HepG2 (cell line): Measurements from ENCODE around the gene RASSF4. TPM values are rescaled to one million over a fixed set of nuclear protein-coding genes. Genes with fewer than 3 reads are reported as not detected.

Source experiments
- ADNP ChIP-seq: sonication (generic); formaldehyde crosslinking; IDR thresholded peaks from 2 replicates; pipeline ENCODE4 v1.4.0; 2020; ENCODE audit warnings: missing genetic modification reagents
- ETV5 ChIP-seq: IDR thresholded peaks from 2 replicates; pipeline ENCODE4 v1.6.1; 2018; ENCODE audit warnings: missing biosample characterization, missing genetic modification reagents, inconsistent platforms, borderline replicate concordance
- MXI1 ChIP-seq: IDR thresholded peaks from 3 replicates; pipeline ENCODE4 v1.6.1; 2012; ENCODE audit warnings: low read depth, low read length, inconsistent platforms, borderline replicate concordance
- NCOR1 ChIP-seq: fragments of 200-600 bp; sonication (generic); IDR thresholded peaks from 2 replicates; pipeline ENCODE4 v1.7.0; 2017; ENCODE audit warnings: antibody characterized with exemption, low read length, borderline replicate concordance
- NFIC ChIP-seq: IDR thresholded peaks from 2 replicates; pipeline ENCODE4 v1.6.1; 2012; ENCODE audit warnings: mild to moderate bottlenecking, low read length, inconsistent platforms
- PCBP2 ChIP-seq: fragments of 200-400 bp; formaldehyde crosslinking; optimal IDR thresholded peaks from 2 replicates; pipeline ENCODE3; 2018; ENCODE audit warnings: low read length, low read depth; ENCODE audit not compliant: poor library complexity, severe bottlenecking
- POLR2AphosphoS2 ChIP-seq: IDR thresholded peaks from 2 replicates; pipeline ENCODE4 v1.6.1; 2011; ENCODE audit warnings: low read depth, low read length, improper control_type of control experiment
- RBM39 ChIP-seq: fragments of 200-400 bp; formaldehyde crosslinking; IDR thresholded peaks from one replicate; pipeline ENCODE4 v1.6.1; 2018; ENCODE audit warnings: antibody characterized with exemption, mild to moderate bottlenecking, low read depth, low read length; ENCODE audit not compliant: poor library complexity, severe bottlenecking
- RFX3 ChIP-seq: IDR thresholded peaks from 2 replicates; pipeline ENCODE4 v1.6.1; 2016; ENCODE audit warnings: missing biosample characterization, missing genetic modification reagents
- ZNF768 ChIP-seq: sonication (generic); formaldehyde crosslinking; IDR thresholded peaks from 2 replicates; pipeline ENCODE4 v1.4.0; 2020; ENCODE audit warnings: missing genetic modification reagents
- ZNF776 ChIP-seq: sonication (generic); formaldehyde crosslinking; IDR thresholded peaks from 2 replicates; pipeline ENCODE4 v1.4.0; 2020; ENCODE audit warnings: mild to moderate bottlenecking, missing genetic modification reagents
- ZNF878 ChIP-seq: sonication (generic); formaldehyde crosslinking; IDR thresholded peaks from 2 replicates; pipeline ENCODE4 v1.8.1; 2023; ENCODE audit warnings: mild to moderate bottlenecking, missing genetic modification reagents, moderate library complexity
- polyA plus RNA-seq, 8 experiments: library from polyadenylated mRNA; depleted of rRNA in 3 of 8; stranded (reverse) in 7 of 8; unstranded in 1 of 8; fragments of >200 nt; fragmentation: Illumina TruSeq in 4 of 8; extraction: Trizol in 4 of 8; gene quantifications; 2 replicates each; pipeline versions ENCODE4 v1.2.1 to v1.2.3, GENCODE V29; 2011 to 2016; ENCODE audit warnings: low read depth in 4 of 8, missing spikeins in 1 of 8, mixed read lengths in 1 of 8; ENCODE audit not compliant: insufficient read depth in 1 of 8
- total RNA-seq, 5 experiments: library from RNA; depleted of rRNA; stranded (reverse); fragments of >200 nt; fragmentation: Illumina TruSeq; extraction: Trizol; gene quantifications; 2 replicates each; pipeline ENCODE4 v1.2.3, GENCODE V29; 2016; ENCODE audit warnings: low read depth in 1 of 5
- TF ChIP-seq, protein P1 (sequence below): sonication (generic); formaldehyde crosslinking; IDR thresholded peaks from 2 replicates; pipeline ENCODE4 v1.9.0; 2021; ENCODE audit warnings: mild to moderate bottlenecking, missing genetic modification reagents
- TF ChIP-seq, protein P2 (sequence below): sonication (generic); formaldehyde crosslinking; IDR thresholded peaks from 2 replicates; pipeline ENCODE4 v1.8.0; 2022; ENCODE audit warnings: missing genetic modification reagents, low read depth, mild to moderate bottlenecking, borderline replicate concordance
- TF ChIP-seq, protein P3 (sequence below): sonication (generic); formaldehyde crosslinking; IDR thresholded peaks from 2 replicates; pipeline ENCODE4 v1.8.1; 2023; ENCODE audit warnings: missing genetic modification reagents, inconsistent platforms, borderline replicate concordance
- TF ChIP-seq, protein P4 (sequence below): sonication (generic); formaldehyde crosslinking; conservative IDR thresholded peaks from 2 replicates; pipeline ENCODE4 v1.4.0; 2020; ENCODE audit warnings: missing genetic modification reagents
- TF ChIP-seq, protein P5 (sequence below): sonication (generic); formaldehyde crosslinking; IDR thresholded peaks from 2 replicates; pipeline ENCODE4 v1.4.0; 2020; ENCODE audit warnings: missing genetic modification reagents

RASSF4 gene
- total and polyA plus RNA-seq, 2 of the 13 experiments (the other 11 are each of a cell fraction or from before 2014, with no cell fraction given) = 34.0 to 51.7 TPM

DNA sequence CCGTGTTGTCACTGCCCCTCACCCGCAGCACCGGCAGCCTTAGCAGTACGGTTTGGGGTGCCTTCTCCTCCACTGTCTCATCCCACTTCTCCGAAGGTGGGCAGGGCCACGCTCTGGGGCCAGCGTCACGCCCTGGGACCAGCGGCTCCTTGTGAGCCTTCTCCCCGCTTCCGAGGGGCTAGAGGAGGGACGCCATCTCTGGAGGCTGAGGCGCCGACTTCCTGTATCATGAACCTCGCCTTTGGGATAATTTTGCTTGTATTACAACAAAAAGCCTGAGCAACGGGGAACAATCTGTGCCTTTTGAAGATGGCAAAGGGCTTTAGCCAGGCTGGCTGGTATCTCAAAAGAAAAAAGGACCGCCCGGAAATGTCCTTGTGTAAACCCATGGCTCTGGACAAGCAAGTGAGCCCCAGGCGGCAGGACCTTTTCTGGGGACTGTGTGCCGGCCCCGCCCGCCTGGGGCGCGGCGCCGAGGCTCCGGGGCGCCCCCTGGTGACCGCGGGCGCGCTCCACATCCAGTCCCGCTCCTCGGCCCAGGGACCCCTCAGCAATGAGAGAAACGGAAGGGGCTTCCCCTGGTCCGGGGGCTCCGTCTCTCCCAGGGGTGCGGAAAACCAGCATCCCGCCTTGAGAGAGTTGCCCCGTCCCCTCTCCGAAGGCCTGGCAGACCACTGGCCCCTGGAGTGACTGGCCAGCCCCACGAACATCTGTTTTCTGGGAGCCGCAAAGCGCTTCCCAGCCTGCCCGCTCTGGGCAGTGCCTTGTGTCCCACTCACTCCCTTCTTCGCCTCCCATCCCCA, 15.2 kb downstream of the RASSF4 start (continued):
- TF ChIP-seq, protein P1, sequence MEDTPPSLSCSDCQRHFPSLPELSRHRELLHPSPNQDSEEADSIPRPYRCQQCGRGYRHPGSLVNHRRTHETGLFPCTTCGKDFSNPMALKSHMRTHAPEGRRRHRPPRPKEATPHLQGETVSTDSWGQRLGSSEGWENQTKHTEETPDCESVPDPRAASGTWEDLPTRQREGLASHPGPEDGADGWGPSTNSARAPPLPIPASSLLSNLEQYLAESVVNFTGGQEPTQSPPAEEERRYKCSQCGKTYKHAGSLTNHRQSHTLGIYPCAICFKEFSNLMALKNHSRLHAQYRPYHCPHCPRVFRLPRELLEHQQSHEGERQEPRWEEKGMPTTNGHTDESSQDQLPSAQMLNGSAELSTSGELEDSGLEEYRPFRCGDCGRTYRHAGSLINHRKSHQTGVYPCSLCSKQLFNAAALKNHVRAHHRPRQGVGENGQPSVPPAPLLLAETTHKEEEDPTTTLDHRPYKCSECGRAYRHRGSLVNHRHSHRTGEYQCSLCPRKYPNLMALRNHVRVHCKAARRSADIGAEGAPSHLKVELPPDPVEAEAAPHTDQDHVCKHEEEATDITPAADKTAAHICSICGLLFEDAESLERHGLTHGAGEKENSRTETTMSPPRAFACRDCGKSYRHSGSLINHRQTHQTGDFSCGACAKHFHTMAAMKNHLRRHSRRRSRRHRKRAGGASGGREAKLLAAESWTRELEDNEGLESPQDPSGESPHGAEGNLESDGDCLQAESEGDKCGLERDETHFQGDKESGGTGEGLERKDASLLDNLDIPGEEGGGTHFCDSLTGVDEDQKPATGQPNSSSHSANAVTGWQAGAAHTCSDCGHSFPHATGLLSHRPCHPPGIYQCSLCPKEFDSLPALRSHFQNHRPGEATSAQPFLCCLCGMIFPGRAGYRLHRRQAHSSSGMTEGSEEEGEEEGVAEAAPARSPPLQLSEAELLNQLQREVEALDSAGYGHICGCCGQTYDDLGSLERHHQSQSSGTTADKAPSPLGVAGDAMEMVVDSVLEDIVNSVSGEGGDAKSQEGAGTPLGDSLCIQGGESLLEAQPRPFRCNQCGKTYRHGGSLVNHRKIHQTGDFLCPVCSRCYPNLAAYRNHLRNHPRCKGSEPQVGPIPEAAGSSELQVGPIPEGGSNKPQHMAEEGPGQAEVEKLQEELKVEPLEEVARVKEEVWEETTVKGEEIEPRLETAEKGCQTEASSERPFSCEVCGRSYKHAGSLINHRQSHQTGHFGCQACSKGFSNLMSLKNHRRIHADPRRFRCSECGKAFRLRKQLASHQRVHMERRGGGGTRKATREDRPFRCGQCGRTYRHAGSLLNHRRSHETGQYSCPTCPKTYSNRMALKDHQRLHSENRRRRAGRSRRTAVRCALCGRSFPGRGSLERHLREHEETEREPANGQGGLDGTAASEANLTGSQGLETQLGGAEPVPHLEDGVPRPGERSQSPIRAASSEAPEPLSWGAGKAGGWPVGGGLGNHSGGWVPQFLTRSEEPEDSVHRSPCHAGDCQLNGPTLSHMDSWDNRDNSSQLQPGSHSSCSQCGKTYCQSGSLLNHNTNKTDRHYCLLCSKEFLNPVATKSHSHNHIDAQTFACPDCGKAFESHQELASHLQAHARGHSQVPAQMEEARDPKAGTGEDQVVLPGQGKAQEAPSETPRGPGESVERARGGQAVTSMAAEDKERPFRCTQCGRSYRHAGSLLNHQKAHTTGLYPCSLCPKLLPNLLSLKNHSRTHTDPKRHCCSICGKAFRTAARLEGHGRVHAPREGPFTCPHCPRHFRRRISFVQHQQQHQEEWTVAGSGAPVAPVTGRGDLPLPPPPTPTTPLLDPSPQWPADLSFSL = no peak
- TF ChIP-seq ADNP (CRISPR knock-in tag) (no peak), POLR2AphosphoS2 (no peak; the same call in 1 of the 2 replicates), ZNF878 (CRISPR knock-in tag) (0 out of 2 replicates have a peak, but pooled peaks have one; percentile 12), RFX3 (no peak), PCBP2 (peak; percentile 72), MXI1 (peak; percentile 44; the same call in 1 of the 3 replicates), NCOR1 (no peak), ZNF768 (peak; percentile 29; the same call in 1 of the 2 replicates), ETV5 (CRISPR knock-in tag) (peak; percentile 82; the same call in 1 of the 2 replicates), NFIC (no peak), ZNF776 (CRISPR knock-in tag) (no peak), RBM39 (peak; percentile 77)
- TF ChIP-seq, protein P2, sequence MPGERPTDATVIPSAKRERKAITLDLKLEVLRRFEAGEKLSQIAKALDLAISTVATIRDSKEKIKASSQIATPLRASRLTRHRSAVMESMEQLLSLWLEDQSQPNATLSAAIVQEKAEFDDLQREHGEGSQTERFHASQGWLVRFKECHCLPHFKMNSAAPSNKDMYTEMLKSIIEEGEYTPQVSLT (CRISPR knock-in tag) = no peak
- TF ChIP-seq, protein P3, sequence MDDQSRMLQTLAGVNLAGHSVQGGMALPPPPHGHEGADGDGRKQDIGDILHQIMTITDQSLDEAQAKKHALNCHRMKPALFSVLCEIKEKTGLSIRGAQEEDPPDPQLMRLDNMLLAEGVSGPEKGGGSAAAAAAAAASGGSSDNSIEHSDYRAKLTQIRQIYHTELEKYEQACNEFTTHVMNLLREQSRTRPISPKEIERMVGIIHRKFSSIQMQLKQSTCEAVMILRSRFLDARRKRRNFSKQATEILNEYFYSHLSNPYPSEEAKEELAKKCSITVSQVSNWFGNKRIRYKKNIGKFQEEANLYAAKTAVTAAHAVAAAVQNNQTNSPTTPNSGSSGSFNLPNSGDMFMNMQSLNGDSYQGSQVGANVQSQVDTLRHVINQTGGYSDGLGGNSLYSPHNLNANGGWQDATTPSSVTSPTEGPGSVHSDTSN (CRISPR knock-in tag) = no peak
- TF ChIP-seq, protein P4, sequence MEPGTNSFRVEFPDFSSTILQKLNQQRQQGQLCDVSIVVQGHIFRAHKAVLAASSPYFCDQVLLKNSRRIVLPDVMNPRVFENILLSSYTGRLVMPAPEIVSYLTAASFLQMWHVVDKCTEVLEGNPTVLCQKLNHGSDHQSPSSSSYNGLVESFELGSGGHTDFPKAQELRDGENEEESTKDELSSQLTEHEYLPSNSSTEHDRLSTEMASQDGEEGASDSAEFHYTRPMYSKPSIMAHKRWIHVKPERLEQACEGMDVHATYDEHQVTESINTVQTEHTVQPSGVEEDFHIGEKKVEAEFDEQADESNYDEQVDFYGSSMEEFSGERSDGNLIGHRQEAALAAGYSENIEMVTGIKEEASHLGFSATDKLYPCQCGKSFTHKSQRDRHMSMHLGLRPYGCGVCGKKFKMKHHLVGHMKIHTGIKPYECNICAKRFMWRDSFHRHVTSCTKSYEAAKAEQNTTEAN (CRISPR knock-in tag) = peak; percentile 51; the same call in 1 of the 2 replicates
- TF ChIP-seq, protein P5, sequence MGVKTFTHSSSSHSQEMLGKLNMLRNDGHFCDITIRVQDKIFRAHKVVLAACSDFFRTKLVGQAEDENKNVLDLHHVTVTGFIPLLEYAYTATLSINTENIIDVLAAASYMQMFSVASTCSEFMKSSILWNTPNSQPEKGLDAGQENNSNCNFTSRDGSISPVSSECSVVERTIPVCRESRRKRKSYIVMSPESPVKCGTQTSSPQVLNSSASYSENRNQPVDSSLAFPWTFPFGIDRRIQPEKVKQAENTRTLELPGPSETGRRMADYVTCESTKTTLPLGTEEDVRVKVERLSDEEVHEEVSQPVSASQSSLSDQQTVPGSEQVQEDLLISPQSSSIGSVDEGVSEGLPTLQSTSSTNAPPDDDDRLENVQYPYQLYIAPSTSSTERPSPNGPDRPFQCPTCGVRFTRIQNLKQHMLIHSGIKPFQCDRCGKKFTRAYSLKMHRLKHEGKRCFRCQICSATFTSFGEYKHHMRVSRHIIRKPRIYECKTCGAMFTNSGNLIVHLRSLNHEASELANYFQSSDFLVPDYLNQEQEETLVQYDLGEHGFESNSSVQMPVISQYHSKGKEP (CRISPR knock-in tag) = 0 out of 2 replicates have a peak, but pooled peaks have one; percentile 36
